Astrocyte (in vitro differentiated cells and primary cell): ENCODE results near the gene GP5. TPM values are rescaled to one million over a fixed set of nuclear protein-coding genes. Genes with fewer than 3 reads are reported as not detected.

Experiments used
- DNase-seq: peaks from one replicate; pipeline ENCODE4 v3.0.0-alpha.2; 2010; ENCODE audit warnings: low read depth
- FAIRE-seq: peaks from 2 replicates; lab custom pipeline; 2011; peaks lifted over from hg19 to GRCh38; lab: Jason Lieb, UNC
- H2AFZ ChIP-seq: 2 replicates; pipeline ENCODE4 v1.6.0; 2012; ENCODE audit warnings: low read depth, low read length, inconsistent platforms
- H3K27ac ChIP-seq: 2 replicates; pipeline ENCODE4 v1.5.1; 2011; ENCODE audit warnings: low read depth, low read length, inconsistent platforms
- H3K27me3 ChIP-seq: 2 replicates; pipeline ENCODE4 v1.6.0; 2011; ENCODE audit warnings: low read length, inconsistent platforms; ENCODE audit not compliant: insufficient read depth
- H3K36me3 ChIP-seq: 2 replicates; pipeline ENCODE4 v1.5.1; 2011; ENCODE audit warnings: low read length, inconsistent platforms; ENCODE audit not compliant: insufficient read depth
- H3K4me1 ChIP-seq: 2 replicates; pipeline ENCODE4 v1.5.1; 2011; ENCODE audit warnings: low read length, inconsistent platforms; ENCODE audit not compliant: insufficient read depth
- H3K4me2 ChIP-seq: 2 replicates; pipeline ENCODE4 v1.6.0; 2012; ENCODE audit warnings: low read length, inconsistent platforms
- H3K4me3 ChIP-seq: 2 replicates; pipeline ENCODE4 v1.5.1; 2011; ENCODE audit warnings: low read depth, mild to moderate bottlenecking, low read length, inconsistent platforms; ENCODE audit not compliant: insufficient read depth
- H3K79me2 ChIP-seq: 2 replicates; pipeline ENCODE4 v1.6.0; 2012; ENCODE audit warnings: mild to moderate bottlenecking, low read length, inconsistent platforms; ENCODE audit not compliant: insufficient read depth
- H3K9ac ChIP-seq: 2 replicates; pipeline ENCODE4 v1.6.0; 2012; ENCODE audit warnings: mild to moderate bottlenecking, low read length, inconsistent platforms
- H3K9me3 ChIP-seq: 2 replicates; pipeline ENCODE4 v1.5.1; 2012; ENCODE audit warnings: low read depth, mild to moderate bottlenecking, low read length, inconsistent platforms; ENCODE audit not compliant: insufficient read depth
- H4K20me1 ChIP-seq: 2 replicates; pipeline ENCODE4 v1.6.0; 2012; ENCODE audit warnings: low read length, inconsistent platforms; ENCODE audit not compliant: insufficient read depth
- H3K27ac Mint-ChIP-seq: one replicate; pipeline ENCODE4 v1.8.0; 2021; ENCODE audit warnings: mild to moderate bottlenecking, mixed read lengths; ENCODE audit not compliant: unreplicated experiment
- H3K27me3 Mint-ChIP-seq: one replicate; pipeline ENCODE4 v1.8.0; 2021; ENCODE audit warnings: low read depth, mixed read lengths; ENCODE audit not compliant: unreplicated experiment
- H3K36me3 Mint-ChIP-seq: one replicate; pipeline ENCODE4 v1.8.0; 2021; ENCODE audit warnings: low read depth, mixed read lengths; ENCODE audit not compliant: unreplicated experiment
- H3K4me1 Mint-ChIP-seq: one replicate; pipeline ENCODE4 v1.8.0; 2021; ENCODE audit warnings: low read depth, mixed read lengths; ENCODE audit not compliant: unreplicated experiment
- H3K4me3 Mint-ChIP-seq: one replicate; pipeline ENCODE4 v1.8.0; 2021; ENCODE audit warnings: mild to moderate bottlenecking, moderate library complexity, mixed read lengths; ENCODE audit not compliant: unreplicated experiment
- H3K9me3 Mint-ChIP-seq: one replicate; pipeline ENCODE4 v1.8.0; 2021; ENCODE audit warnings: mild to moderate bottlenecking, mixed read lengths; ENCODE audit not compliant: unreplicated experiment
- CTCF ChIP-seq: IDR thresholded peaks from 2 replicates; pipeline ENCODE4 v1.5.1; 2011; ENCODE audit warnings: low read depth, mild to moderate bottlenecking, inconsistent platforms, low read length, moderate library complexity; ENCODE audit not compliant: insufficient read depth
- EZH2 ChIP-seq: IDR thresholded peaks from 2 replicates; pipeline ENCODE4 v1.6.1; 2012; ENCODE audit warnings: mild to moderate bottlenecking, low read length, inconsistent platforms; ENCODE audit not compliant: insufficient read depth
- total RNA-seq: library from RNA; stranded (reverse); gene quantifications from 2 replicates; pipeline ENCODE4 v1.2.1, GENCODE V29; 2021

Gene GP5
- total RNA-seq, 1 donor from 2014 or later = not detected

- DNase-seq (no peak), FAIRE-seq (no peak)
- Mint-ChIP-seq H3K4me3 (no peak overlapping the region), H3K27me3 (no peaks in the 10 kb centered on the region), H3K36me3 (peaks cover 16% of the 10 kb centered on the region), H3K9me3 (no peaks in the 10 kb centered on the region), H3K27ac (no peak overlapping the region), H3K4me1 (peaks cover 10% of the 10 kb centered on the region)
- no peaks in the 10 kb centered on the region for H3K27me3 ChIP-seq
- H3K4me2 ChIP-seq = no peak overlapping the region
- peaks cover 54% of the 10 kb centered on the region for H3K36me3 ChIP-seq
- no peak overlapping the region for H3K9ac ChIP-seq
- no peaks in the 10 kb centered on the region for H3K4me1 ChIP-seq
- H3K9me3 ChIP-seq = no peaks in the 10 kb centered on the region
- H2AFZ ChIP-seq = no peak overlapping the region
- H4K20me1 ChIP-seq = peaks cover 23% of the 10 kb centered on the region
- H3K4me3 ChIP-seq = no peak overlapping the region
- TF ChIP-seq CTCF (no peak), EZH2 (no peak)
- H3K27ac ChIP-seq = no peak overlapping the region
- no peaks in the 10 kb centered on the region for H3K79me2 ChIP-seq
Observed at GRCh38 chr3:194440756-194441155, 41.7 kb upstream of the GP5 start.

DNA sequence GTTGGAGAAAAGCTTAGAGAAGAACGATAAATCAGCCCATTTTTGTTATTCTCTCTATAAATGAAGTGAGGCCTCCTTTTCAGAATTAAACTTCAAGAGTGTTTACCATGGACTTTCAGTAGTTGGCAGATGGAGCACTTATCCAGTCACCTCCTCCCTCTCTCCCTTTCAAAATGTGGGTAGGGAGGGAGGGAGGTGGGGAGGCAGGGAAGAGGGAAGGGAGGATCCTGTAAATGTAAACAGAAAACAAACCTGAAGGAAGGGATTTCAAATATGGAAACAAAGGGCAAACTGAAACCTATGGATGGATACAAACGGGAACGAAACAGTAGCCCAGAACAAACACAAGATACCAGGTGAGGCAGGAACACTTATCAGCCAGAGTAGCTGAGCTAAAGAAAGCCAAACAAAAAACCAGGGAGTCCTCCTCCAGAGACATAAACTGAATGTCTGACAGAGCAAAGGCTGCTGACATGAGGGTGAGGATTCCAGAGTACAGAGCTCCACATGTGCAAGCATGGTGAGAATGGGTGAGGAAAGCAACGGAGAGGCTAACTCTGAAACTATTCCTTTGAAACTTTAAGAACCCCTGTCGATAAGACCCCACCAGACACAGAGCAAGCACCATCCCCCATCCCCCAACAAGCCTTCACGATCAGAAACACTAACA, 41.0 kb upstream of the GP5 start:
- H3K4me3 Mint-ChIP-seq = no peak overlapping the region
- no peak overlapping the region for H2AFZ ChIP-seq
- TF ChIP-seq CTCF (no peak), EZH2 (no peak)
- no peaks in the 10 kb centered on the region for H3K27me3 ChIP-seq
- no peak overlapping the region for H3K4me2 ChIP-seq
- H4K20me1 ChIP-seq = peaks cover 23% of the 10 kb centered on the region
- H3K9me3 ChIP-seq = no peaks in the 10 kb centered on the region
- peaks cover 10% of the 10 kb centered on the region for H3K4me1 Mint-ChIP-seq
- H3K9me3 Mint-ChIP-seq = no peaks in the 10 kb centered on the region
- no peaks in the 10 kb centered on the region for H3K79me2 ChIP-seq
- H3K4me1 ChIP-seq = no peaks in the 10 kb centered on the region
- no peak overlapping the region for H3K4me3 ChIP-seq
- H3K36me3 ChIP-seq = peaks cover 57% of the 10 kb centered on the region
- H3K9ac ChIP-seq = no peak overlapping the region
- no peak overlapping the region for H3K27ac ChIP-seq
- no peaks in the 10 kb centered on the region for H3K27me3 Mint-ChIP-seq
- DNase-seq (no peak), FAIRE-seq (no peak)
- H3K36me3 Mint-ChIP-seq = peaks cover 18% of the 10 kb centered on the region
- H3K27ac Mint-ChIP-seq = no peak overlapping the region

DNA sequence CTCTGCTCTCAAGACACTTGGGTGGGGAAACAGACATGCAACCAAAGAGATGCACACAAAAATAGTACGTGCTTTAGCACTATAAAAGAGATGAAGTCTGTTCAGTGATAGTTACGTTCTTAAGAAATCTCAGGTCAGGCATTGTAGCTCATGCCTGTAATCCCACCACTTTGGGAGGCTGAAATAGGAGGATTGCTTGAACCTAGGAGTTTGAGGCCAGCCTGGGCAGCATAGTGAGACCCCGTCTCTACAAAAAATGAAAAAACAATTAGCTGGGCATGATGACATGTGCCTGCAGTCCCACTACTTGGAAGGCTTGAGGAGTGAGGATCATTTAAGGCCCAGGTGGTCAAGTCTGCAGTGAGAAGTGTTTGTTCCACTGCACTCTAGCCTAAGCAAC, 35.4 kb upstream of the GP5 start:
- Histone ChIP-seq H3K9me3 (no peaks in the 10 kb centered on the region), H3K9ac (no peak overlapping the region), H3K36me3 (peaks cover 71% of the 10 kb centered on the region), H3K4me1 (peaks cover 4% of the 10 kb centered on the region), H3K27ac (no peak overlapping the region), H3K27me3 (no peaks in the 10 kb centered on the region), H3K79me2 (no peaks in the 10 kb centered on the region), H4K20me1 (peaks cover 20% of the 10 kb centered on the region), H2AFZ (no peak overlapping the region), H3K4me2 (no peak overlapping the region), H3K4me3 (no peak overlapping the region)
- FAIRE-seq (no peak), DNase-seq (no peak)
- H3K4me1 Mint-ChIP-seq = no peaks in the 10 kb centered on the region
- H3K36me3 Mint-ChIP-seq = peaks cover 9% of the 10 kb centered on the region
- no peaks in the 10 kb centered on the region for H3K9me3 Mint-ChIP-seq
- TF ChIP-seq CTCF (no peak), EZH2 (no peak)
- no peaks in the 10 kb centered on the region for H3K27me3 Mint-ChIP-seq
- H3K4me3 Mint-ChIP-seq = no peak overlapping the region
- H3K27ac Mint-ChIP-seq = no peak overlapping the region
